HG02870 (cell line): ENCODE data around the gene PDK3.
A peak's percentile ranks its signal among the peaks of the same experiment; 100 is the strongest.

Experiments used
- ATAC-seq: cut with Tn5 transposase; IDR thresholded peaks from one replicate; pipeline ENCODE4 v1.9.1; 2021; ENCODE audit warnings: mild to moderate bottlenecking, moderate library complexity; ENCODE audit not compliant: unreplicated experiment

The PDK3 gene

GRCh38 chrX:24464836-24465531 is at the start of gene PDK3:
TSS of gene PDK3 (plus strand) at chrX:24465286. CDS start at chrX:24465456, 170 bp downstream.
- peak; percentile 86 for ATAC-seq

- ATAC-seq = no peak
Measured at GRCh38 chrX:24415921-24416320, 49.2 kb upstream of the PDK3 start.

- no peak for ATAC-seq
Measured at GRCh38 chrX:24423960-24424359, 41.1 kb upstream of the PDK3 start.

DNA sequence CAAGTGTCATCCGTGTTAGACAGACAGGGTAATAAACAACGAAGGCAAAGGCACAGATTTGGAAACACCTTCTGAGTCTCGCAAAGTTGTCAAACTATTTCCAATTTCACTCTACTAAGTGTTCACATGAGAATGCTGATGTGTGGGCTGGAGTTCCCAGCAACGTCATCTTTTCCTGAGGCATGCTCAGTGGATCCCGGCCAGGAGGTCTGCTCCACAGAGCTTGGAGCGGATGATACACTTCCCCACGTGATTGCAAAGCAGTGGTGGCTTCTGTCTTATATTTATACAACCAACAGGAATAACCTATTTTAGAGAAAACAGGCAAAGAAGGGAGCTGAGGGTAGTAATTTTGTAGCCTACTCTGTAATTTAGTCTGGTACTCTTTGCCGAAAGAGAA is 40.1 kb upstream of the PDK3 start:
- ATAC-seq = no peak

GRCh38 chrX:24425806-24426205 is 39.3 kb upstream of the PDK3 start:
- no peak for ATAC-seq

DNA sequence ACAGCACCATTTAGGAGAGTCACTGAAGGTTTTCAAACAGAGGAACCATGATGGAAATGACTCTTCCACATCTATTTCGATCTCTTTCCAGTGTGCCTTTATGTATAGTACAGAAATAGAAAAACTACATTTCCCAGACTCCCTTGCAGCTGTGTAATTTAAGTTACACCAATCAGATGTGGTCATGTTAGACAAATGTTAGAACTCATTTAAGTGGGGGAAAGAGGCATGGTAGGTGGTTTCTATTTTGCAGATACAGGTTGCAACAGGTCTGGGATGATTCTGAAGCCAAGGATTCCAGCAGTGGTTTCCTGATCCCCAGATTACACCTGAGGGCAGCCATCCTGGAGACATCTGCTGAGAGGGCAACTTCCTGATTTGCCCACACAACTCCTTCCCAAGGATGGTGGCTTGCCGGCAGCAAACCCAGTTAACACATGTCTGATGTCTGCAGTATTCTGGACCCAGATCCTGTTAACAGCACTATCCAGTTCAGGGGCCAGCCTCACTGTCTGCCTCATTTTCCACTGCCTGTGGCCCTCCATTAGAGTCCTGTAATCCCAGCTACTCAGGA is 38.7 kb upstream of the PDK3 start:
- no peak for ATAC-seq

GRCh38 chrX:24426921-24427746 is 38.0 kb upstream of the PDK3 start:
- ATAC-seq = no peak

- ATAC-seq = no peak
Measured at GRCh38 chrX:24427747-24428019, 37.4 kb upstream of the PDK3 start.

GRCh38 chrX:24428516-24428915 is 36.6 kb upstream of the PDK3 start:
- ATAC-seq = no peak

GRCh38 chrX:24435060-24435459 is 30.0 kb upstream of the PDK3 start:
- ATAC-seq = no peak

DNA sequence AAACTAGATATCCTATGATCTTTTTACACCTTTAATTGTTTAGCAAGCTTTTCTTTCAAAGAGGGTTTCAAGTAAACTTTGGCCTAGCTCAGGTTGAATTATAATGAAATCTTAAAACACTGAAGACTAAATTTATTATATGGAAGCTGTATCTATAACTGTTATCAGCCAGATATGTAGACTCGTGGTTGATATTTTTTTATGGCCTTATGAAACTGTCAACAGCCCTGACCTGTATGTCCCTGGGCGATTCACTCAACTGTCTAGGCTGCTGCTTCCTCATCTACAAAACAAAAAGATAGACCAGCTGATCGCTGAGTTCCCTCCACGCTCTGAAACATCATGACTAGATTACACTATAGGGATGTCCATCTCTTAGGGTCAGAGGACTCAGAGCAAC is 21.2 kb upstream of the PDK3 start:
- no peak for ATAC-seq

DNA sequence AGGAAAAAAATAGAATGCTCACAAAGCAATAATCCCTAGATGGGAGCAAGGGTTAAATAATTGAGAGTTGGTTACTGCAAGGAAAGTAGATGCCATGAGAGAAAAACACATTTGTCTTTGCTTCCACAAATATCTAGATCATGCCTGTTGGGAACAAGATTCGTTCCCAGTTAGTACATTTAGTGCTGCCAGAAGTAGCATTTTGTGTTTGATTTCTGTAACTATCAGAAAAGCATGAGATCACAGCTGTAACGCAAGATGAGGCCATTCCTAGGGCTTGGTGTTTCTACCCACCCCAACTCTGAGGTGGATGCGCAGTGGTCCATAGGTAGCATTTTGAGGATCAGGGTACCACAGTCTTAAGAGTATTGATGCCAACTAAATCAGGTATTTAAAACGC is 20.4 kb upstream of the PDK3 start:
- ATAC-seq = no peak

- ATAC-seq = no peak
Measured at GRCh38 chrX:24448762-24449250, 16.3 kb upstream of the PDK3 start.

GRCh38 chrX:24463077-24463476 is 2.0 kb upstream of the PDK3 start:
- ATAC-seq = no peak

DNA sequence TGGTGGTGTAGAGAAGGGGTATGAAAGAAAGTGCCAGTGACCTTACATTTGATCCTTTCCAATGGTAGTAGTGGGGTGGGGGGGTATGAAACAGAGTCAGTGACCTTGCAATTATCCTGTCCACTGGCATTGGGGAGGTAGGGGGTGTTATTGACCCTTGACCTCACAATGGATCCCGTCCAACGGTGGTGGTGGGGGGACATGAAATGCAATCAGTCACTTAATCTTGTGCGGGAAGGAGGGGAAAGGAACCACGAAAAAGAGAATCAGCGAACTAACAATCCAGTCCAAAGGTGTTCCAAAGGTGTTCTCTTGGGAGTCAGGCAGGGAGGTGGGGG is 619 bp upstream of the PDK3 start:
- ATAC-seq = no peak

GRCh38 chrX:24465532-24465865 is 413 bp downstream of the PDK3 start:
- ATAC-seq = peak; percentile 8

DNA sequence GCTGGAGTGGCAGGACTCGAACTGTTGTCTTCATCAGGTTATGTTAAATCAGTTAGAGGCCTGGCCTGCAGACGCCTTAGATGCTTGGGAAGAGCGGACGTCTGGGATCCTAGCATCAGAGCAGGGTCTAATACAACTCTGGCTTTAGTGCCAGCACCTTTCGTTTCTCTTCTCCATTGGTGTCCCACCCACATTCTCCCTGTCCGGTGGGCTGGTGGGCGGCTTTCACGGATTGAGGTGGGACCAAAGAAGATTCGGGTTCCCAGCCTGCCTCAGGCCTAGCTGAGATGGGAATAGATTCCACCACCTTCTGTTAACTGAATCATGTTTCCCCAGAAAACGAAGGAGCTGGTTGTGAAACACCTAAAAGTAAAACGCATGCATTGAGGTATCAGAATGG is 939 bp downstream of the PDK3 start:
- ATAC-seq = no peak

DNA sequence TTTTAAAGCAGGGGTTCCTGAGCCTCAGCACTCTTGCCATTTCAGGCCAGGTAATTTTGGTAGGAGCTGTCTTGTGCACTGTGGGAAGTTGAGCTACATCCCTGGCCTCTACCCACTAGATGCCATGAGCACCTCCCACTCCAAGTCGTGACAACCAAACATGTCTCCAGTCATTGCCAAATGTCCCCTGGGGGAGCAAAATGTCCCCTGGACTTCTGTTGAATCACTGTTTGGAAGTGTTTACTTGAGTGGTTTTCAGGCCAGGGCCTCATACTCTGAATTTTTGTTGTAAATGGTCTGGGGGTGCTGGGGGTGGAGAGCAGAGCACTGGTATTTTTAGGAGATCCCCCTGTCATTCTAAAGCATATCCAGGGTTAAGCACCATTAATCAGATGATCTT is 3.2 kb downstream of the PDK3 start:
- no peak for ATAC-seq

- ATAC-seq = no peak
Measured at GRCh38 chrX:24471808-24472207, 6.7 kb downstream of the PDK3 start.

- no peak for ATAC-seq
Measured at GRCh38 chrX:24475480-24475879, 10.4 kb downstream of the PDK3 start.

DNA sequence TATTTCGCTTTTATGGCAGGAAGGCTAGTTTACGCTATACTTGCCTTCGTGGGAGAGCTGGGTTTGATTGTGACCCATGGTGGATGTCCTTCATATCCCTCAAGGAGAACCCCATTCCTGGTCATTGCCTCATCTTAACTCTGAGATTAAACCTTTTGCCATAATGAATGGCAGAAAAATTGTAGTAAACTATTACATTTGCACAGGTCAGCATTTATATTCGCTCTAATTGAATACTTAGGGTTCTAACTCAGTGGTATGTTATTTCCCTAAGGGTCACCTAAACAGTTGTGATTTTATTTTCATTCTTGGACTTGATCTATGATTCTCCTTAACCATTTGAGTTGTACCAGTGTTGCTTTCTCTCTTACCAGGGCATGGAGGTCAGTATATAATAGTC is 13.4 kb downstream of the PDK3 start:
- ATAC-seq = no peak

GRCh38 chrX:24479924-24480323 is 14.8 kb downstream of the PDK3 start:
- peak; percentile 87 for ATAC-seq
